ENCODE measurements around the gene CBL. TPM values are rescaled to one million over a fixed set of nuclear protein-coding genes. Genes with fewer than 3 reads are reported as not detected.

CBL gene
- total RNA-seq, 1 donor from 2014 or later, result 31.1 TPM

DNA sequence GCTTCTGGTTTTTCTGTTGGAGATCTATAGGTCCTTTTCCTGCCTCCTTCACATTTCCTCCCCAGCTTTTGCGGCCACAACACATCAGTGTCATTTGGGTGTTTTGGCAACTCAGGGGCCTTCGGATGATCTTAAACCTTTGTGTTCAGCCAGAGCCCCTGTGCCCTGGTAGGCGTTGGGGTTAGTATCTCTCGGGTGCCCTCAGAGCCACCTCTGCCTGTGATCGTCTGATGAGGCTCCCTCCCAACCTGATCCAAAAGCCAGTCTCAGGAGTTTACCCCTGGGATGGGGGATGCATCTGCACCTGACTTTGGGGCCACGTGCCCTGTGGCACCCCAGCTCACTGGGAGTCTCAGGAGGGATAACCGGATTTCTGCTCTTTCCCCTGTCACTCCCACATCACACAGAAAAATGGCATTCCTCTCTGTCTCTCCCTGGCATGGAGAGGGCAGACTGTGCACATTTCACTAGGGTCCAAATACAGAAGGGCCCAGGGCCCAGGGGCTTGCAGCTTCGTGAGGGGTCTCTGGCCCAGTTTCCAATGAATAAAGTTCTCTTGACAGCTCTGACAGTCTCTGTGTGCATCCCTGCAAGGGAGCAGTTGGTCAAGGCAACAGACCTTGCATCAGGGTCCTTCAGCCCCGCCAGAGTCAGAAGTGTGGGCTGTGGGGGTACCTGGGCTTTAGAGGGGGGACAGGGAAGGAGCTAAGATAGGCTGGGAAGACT, 130.8 kb downstream of the CBL start:
- ATAC-seq (no peak), DNase-seq (ENCODE audit: low spot score) (no peak)
- intact Hi-C loops (cut with DNase I), result no loop called here

GRCh38 chr11:119337581-119338317, 131.6 kb downstream of the CBL start:
- no peak for DNase-seq (ENCODE audit: low spot score)
- no peak for ATAC-seq
- intact Hi-C loops (cut with DNase I), result no loop called here

GRCh38 chr11:119338318-119338890, 132.3 kb downstream of the CBL start:
- intact Hi-C loops (cut with DNase I), result no loop called here
- DNase-seq (ENCODE audit: low spot score), result peak; percentile 84
- peak; percentile 47 for ATAC-seq

DNA sequence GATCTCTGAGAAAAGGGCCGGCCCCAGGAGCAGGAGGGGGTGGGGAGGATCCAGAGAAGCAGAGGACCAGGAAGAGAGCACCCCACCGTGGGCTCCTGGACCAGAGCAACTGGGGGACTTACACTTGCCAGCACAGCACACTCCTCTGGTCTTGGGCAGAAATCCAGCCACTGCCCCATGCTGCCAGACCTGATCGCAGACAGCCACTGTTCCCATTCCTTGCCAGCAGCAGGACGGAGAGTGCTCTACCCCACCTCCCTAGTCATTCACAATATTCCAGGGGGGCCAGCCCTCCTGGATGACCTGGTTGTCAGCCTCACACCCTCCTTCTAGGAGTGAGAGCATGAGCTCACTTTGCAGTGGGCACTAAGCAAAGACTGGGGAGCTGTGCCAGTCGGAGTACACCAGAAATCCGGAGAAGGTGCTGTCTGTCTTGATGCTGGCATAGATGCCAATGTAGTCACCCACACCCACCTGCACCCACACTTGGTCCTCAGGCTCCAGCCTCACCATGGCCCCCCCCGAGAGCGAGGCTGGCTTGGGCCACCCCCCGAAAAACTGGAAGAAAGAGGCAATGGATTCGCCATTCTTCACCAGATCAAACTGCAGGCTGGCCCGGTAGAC, 132.9 kb downstream of the CBL start:
- intact Hi-C loops (cut with DNase I), result no loop called here
- no peak for DNase-seq (ENCODE audit: low spot score)
- no peak for ATAC-seq

- ATAC-seq (peak; percentile 36), DNase-seq (ENCODE audit: low spot score) (peak; percentile 90)
- intact Hi-C loops (cut with DNase I), result no loop called here
Observed at GRCh38 chr11:119339589-119340334, 133.6 kb downstream of the CBL start.

DNA sequence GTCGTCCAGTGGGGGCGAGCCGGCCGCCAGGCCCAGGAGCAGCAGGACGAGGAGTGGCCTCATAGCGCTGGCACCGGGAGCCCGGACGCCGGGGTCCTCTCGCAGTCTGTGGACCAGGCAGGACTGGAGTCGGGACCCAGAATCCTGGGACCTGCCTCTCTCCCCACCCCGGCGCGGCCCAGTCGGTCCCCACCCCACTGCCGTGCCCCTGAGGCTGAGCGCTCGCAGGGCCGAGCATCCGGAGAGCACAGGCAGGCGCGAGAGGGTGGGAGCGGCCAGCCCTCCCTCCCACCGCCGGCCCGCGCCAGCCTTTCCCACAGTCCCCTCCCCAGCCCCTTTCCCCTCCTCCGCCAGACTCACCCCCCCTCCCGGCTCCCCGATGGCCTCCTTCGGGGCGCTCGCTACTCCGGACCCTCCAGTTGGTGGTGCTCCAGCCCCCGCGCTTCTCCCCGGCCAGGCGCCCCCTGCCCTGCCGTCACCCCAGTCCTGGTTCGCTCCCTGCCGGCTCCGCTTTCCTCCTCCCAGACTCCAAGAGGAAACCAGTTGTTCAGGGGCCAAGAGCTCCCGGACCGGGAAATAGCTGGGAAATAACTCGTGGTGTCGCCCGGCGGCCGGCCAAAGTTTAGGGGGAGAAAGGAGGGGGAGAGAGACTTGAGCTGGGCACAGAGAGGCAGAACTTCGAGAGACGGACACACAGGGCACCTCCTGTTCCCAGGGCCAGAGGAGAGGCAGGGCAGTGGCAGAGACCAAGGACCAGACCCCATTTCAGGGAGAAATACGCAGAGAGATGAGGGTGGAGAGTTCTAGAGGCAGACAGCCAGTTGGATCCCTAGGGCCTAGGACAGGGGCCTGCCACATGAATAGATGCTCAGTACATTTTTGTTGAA, 134.4 kb downstream of the CBL start, which contains the start of gene C1QTNF5:
Gene C1QTNF5 (minus strand): TSS at position 549 of the 887 bp plus-strand sequence. CDS start 486 bp downstream, at position 63.
- ATAC-seq (peak; percentile 61), DNase-seq (ENCODE audit: low spot score) (peak; percentile 93)
- intact Hi-C loops (cut with DNase I), result no loop called here

GRCh38 chr11:119341222-119342022, 135.3 kb downstream of the CBL start:
- ATAC-seq, result peak; percentile 14
- intact Hi-C loops (cut with DNase I), result no loop called here
- no peak for DNase-seq (ENCODE audit: low spot score)

- intact Hi-C loops (cut with DNase I), result no loop called here
- ATAC-seq, result no peak
- no peak for DNase-seq (ENCODE audit: low spot score)
Observed at GRCh38 chr11:119342023-119342300, 135.8 kb downstream of the CBL start.

GRCh38 chr11:119342362-119343130, 136.4 kb downstream of the CBL start:
- intact Hi-C loops (cut with DNase I), result no loop called here
- ATAC-seq (no peak), DNase-seq (ENCODE audit: low spot score) (no peak)

- DNase-seq (ENCODE audit: low spot score) (no peak), ATAC-seq (no peak)
- intact Hi-C loops (cut with DNase I), result no loop called here
Observed at GRCh38 chr11:119343726-119344125, 137.6 kb downstream of the CBL start.

DNA sequence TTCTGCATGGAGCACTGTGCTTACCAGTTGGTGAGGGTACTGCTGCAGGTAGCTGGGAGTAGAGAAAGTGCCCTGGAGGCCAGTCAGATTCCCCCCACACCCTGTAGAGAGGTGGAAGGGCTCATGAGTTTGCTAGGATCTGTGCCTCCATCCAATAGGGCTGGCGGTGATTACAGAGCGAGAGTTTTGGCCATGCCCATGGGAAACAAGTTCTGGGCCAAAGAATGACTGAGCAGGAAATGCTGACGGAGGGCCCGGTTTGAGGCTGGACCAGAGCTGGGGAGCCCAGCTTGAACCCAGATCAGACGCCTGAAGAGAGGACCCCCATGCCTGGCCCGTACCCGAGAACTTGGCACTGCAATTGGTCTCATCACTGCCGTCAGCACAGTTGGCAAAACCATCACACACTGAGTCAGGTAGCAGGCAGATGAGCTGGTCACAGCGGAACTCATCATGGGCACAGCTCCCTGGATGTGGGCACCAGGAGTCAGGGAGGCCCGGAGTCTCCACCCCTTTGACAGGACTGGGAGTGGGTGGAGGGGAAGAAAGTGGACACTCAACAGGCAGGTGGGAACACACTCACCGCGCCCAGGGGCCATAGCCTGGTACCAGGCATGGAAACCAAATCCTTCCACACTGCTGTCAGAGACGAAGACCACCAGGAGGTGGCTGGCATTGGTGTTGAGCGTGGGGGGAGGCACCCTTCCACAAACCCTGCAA, 138.3 kb downstream of the CBL start:
- intact Hi-C loops (cut with DNase I), result no loop called here
- ATAC-seq (no peak), DNase-seq (ENCODE audit: low spot score) (no peak)

DNA sequence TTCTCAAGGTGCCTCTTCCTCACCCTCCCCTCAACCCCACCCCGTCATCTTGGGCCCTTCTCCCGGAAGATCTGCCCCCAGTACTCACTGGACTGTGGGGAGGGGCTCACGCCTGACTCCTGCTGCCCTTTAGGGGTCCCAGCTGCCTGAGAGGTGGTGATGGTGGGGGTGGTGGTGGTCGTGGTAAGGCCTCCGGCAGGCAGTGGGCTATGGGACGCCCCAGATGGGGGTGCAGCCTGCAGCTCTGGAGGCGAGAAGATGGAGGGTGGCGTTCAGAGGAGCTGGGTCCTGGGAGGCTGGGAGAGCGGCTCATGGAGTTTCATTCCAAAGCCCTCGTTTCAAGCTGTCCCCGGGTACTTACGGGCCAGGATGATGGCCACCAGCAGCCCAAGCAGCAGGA, 139.5 kb downstream of the CBL start:
- ATAC-seq, result no peak
- no peak for DNase-seq (ENCODE audit: low spot score)
- intact Hi-C loops (cut with DNase I), result no loop called here

DNA sequence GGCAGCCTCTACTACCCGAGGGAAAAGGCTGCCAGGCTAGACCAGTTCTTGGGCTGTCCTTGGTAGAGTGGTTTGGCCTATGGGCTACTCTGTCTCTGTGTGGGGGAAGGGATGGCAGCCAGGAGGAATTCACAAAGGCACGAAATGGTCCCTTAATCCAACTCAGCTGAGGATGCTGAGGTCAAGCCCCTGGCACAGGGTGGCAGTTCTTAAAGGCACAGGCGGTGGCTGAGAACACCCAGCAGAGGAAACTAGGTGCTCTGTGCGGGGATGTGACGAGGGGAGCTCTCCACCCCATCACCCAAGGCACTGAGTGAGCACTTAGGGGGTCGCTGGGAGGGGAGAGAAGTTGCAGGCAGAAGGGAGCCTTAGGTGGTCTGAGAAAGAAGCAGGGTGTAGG, 140.5 kb downstream of the CBL start, which contains the start of gene MFRP:
Gene MFRP (minus strand): TSS at position 101 of the 400 bp plus-strand sequence. CDS start 192 bp downstream, outside the sequence.
- DNase-seq (ENCODE audit: low spot score), result no peak
- intact Hi-C loops (cut with DNase I), result no loop called here
- no peak for ATAC-seq

DNA sequence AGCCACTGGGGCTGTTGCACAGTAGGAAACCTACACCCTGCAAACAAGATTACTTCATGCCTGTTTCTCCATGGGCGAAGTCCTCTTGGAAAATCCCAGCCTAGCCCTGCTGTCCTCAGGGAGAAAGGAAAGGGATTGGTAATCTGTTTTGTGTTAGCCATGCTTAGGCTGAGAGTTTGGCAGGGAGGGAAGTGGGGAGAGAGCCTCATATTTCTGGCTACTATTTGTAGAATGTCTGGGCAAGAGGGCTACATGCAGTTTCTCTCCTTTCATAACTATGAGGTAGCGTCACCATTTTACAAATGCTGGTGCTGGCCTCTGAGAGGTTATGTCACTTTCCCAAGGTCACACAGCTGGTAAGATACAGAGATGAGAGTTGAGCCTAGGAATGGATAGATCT, 141.1 kb downstream of the CBL start:
- ATAC-seq, result no peak
- intact Hi-C loops (cut with DNase I), result no loop called here
- no peak for DNase-seq (ENCODE audit: low spot score)

DNA sequence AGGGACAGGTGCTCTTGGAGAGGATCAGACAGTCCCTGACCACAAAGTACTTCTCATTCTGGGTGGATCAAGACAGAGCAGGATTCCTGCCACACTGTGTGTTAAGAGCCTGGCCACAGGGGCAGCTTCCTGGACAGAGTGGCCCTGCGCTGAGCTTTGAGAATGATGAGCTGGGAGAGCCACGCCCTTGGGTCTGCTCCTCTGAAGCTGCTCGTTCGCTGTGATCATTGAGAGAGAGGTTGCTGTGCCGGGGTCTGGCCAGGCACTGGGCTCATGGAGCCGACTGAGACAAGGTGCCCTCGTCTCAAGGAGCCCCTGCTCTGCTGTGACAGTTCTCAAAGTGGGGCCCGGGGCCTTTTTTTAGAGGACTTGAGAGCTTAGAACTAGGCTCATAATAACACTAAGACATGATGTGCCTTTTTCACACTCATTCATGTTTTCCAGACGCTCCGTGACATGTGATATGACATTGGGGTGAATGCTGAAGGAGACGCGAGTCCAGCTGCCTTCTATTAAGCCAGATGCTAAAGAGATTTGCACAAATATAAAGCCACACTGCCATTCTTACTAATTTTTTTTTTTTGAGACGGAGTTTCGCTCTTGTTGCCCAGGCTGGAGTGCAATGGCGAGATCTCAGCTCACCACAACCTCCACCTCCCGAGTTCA, 141.9 kb downstream of the CBL start:
- no peak for DNase-seq (ENCODE audit: low spot score)
- intact Hi-C loops (cut with DNase I), result no loop called here
- no peak for ATAC-seq

DNA sequence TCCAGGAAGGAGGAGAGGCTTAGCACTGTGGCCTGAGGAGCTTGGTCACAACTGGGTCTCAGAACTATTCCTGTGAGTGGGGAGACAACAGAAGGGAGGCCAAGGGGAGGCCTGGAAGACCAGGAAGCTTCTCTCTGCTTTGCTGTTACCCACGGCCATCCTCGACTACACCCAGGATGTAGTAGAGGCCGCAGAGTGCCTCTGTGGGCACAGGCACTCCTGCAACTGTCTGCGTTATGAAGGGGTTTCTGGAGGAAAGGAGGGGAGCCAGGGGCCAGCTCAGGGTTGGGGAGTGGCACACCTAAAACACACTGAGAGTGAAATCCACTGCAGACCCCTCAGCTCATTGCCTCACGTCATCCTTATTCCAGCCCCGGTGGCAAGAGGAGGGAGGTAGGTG, 144.2 kb downstream of the CBL start:
- ATAC-seq, result no peak
- DNase-seq (ENCODE audit: low spot score), result no peak
- intact Hi-C loops (cut with DNase I), result no loop called here
